NCI-H748 treated with DMSO at 0.1 percent for 48 hours (cell line): Measurements from ENCODE around the gene HOXC12.

ENCODE experiments used
- DNase-seq: peaks from one replicate; lab custom pipeline; 2025; lab: John Stamatoyannopoulos, UW

Gene HOXC12

DNA sequence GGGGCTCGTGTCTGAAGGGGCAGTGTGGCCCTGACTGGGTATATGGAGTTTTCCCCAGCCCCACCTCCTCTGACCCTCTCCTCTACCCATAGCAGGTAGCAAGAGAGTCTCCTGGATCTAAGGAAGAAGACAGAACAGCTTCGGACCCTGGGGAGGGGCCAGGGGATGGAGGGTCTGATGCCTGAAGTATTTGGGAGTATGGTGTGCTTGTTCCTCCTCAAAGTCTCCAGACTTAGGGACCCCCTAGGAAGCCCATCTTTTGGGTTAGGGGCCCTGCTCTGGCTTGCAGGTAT lies 53.5 kb downstream of the HOXC12 start:
- no peak for DNase-seq
